Testis (tissue), 3 donors: ENCODE data around the gene HBQ1. TPM values are rescaled to one million over a fixed set of nuclear protein-coding genes. Genes with fewer than 3 reads are reported as not detected.
"Not testable (repeated sequence)": the region's sequence is repeated elsewhere in the genome, so short reads cannot be mapped to it uniquely, and the experiment has no call there.

Source experiments
- DNase-seq: peaks from one replicate; pipeline ENCODE4 v3.0.0-alpha.2; 2019
- H3K27ac ChIP-seq, 2 donors: fragments of 200-600 bp; sonication (generic); one replicate each; pipeline ENCODE4 v1.5.1; 2019
- H3K27me3 ChIP-seq: fragments of 200-600 bp; sonication (generic); one replicate; pipeline ENCODE4 v1.5.1; 2019
- H3K36me3 ChIP-seq: fragments of 200-600 bp; sonication (generic); one replicate; pipeline ENCODE4 v1.5.1; 2017; ENCODE audit warnings: low read depth; ENCODE audit errors: missing control alignments
- H3K4me1 ChIP-seq: fragments of 200-600 bp; sonication (generic); one replicate; pipeline ENCODE4 v1.5.1; 2019
- H3K4me3 ChIP-seq, 2 donors: fragments of 200-600 bp; sonication (generic); one replicate each; pipeline ENCODE4 v1.5.1; 2017 to 2019
- H3K9me3 ChIP-seq: fragments of 200-600 bp; sonication (generic); one replicate; pipeline ENCODE4 v1.5.1; 2017
- CTCF ChIP-seq, 3 experiments: fragments of 450-650 bp in 2 of 3; fragments of 200-600 bp in 1 of 3; sonication (generic) in 1 of 3; IDR thresholded peaks; one replicate each; pipeline ENCODE4 v1.5.1; 2016 to 2019; ENCODE audit warnings: antibody characterized with exemption in 3 of 3, mild to moderate bottlenecking in 2 of 3, moderate library complexity in 1 of 3
- POLR2A ChIP-seq: fragments of 450-650 bp; IDR thresholded peaks from one replicate; pipeline ENCODE4 v1.6.1; 2017; ENCODE audit warnings: antibody characterized with exemption, mild to moderate bottlenecking, moderate library complexity
- WGBS, 2 donors: methylation state at CpG; one replicate each; pipeline ENCODE4 v1.1.5; 2018; 5-methylcytosine and 5-hydroxymethylcytosine counted together
- intact Hi-C: fragments of 100-400 bp; cut with DNase I; formaldehyde crosslinking; loops from one replicate; pipeline ENCODE4 v1.15.1; 2023; ENCODE audit warnings: low total_unique reads
- polyA plus RNA-seq: library from polyadenylated mRNA; stranded (reverse); fragments of 350-450 nt; fragmentation: Illumina TruSeq; extraction: RNeasy Lipid Tissue Mini Kit (QIAGEN cat#74804); gene quantifications from one replicate; pipeline ENCODE4 v1.2.3, GENCODE V29; 2014; ENCODE audit warnings: low read depth, low replicate concordance; ENCODE audit not compliant: insufficient read depth
- total RNA-seq, 2 donors: library from RNA; depleted of rRNA; stranded (reverse); fragments of >200 nt; gene quantifications; one replicate each; pipeline ENCODE4 v1.2.3, GENCODE V29; 2016

Gene HBQ1
- total and polyA plus RNA-seq, 3 donors from 2014 or later, result 1.3 to 4.3 (median 4.2) TPM

- TF ChIP-seq POLR2A (no peak), CTCF (IDR thresholded peaks at IDR 0.05) (no peak)
- no peak for DNase-seq
- H3K27me3 ChIP-seq, result no peaks in the 10 kb centered on the region
- H3K36me3 ChIP-seq, result no peaks in the 10 kb centered on the region
- WGBS, 2 donors, result 82 to 86% methylated on average over 14 of the region's 14 CpGs
- H3K4me1 ChIP-seq, result no peaks in the 10 kb centered on the region
- H3K4me3 ChIP-seq, result no peak overlapping the region
- intact Hi-C loops, result no loop called here
- H3K9me3 ChIP-seq, result no peaks in the 10 kb centered on the region
- no peak overlapping the region for H3K27ac ChIP-seq
Observed at GRCh38 chr16:144797-145252, 35.4 kb upstream of the HBQ1 start.

- 87 to 94% methylated on average over 2 of the region's 2 CpGs for WGBS, 2 donors
- intact Hi-C loops, result no loop called here
- Histone ChIP-seq H3K36me3 (no peaks in the 10 kb centered on the region), H3K27ac (no peak overlapping the region), H3K4me1 (no peaks in the 10 kb centered on the region), H3K27me3 (no peaks in the 10 kb centered on the region), H3K9me3 (no peaks in the 10 kb centered on the region), H3K4me3 (no peak overlapping the region)
- no peak for DNase-seq
- TF ChIP-seq POLR2A, result no peak
- TF ChIP-seq CTCF (IDR thresholded peaks at IDR 0.05), result no peak
Observed at GRCh38 chr16:146646-147045, 33.6 kb upstream of the HBQ1 start.

GRCh38 chr16:149024-149660, 31.1 kb upstream of the HBQ1 start:
- Histone ChIP-seq H3K9me3 (no peaks in the 10 kb centered on the region), H3K4me3 (no peak overlapping the region), H3K4me1 (no peaks in the 10 kb centered on the region), H3K36me3 (no peaks in the 10 kb centered on the region), H3K27ac (no peak overlapping the region), H3K27me3 (no peaks in the 10 kb centered on the region)
- DNase-seq, result no peak
- intact Hi-C loops, result no loop called here
- 57 to 67% methylated on average over 9 of the region's 9 CpGs for WGBS, 2 donors
- TF ChIP-seq CTCF (IDR thresholded peaks at IDR 0.05) (no peak), POLR2A (no peak)

DNA sequence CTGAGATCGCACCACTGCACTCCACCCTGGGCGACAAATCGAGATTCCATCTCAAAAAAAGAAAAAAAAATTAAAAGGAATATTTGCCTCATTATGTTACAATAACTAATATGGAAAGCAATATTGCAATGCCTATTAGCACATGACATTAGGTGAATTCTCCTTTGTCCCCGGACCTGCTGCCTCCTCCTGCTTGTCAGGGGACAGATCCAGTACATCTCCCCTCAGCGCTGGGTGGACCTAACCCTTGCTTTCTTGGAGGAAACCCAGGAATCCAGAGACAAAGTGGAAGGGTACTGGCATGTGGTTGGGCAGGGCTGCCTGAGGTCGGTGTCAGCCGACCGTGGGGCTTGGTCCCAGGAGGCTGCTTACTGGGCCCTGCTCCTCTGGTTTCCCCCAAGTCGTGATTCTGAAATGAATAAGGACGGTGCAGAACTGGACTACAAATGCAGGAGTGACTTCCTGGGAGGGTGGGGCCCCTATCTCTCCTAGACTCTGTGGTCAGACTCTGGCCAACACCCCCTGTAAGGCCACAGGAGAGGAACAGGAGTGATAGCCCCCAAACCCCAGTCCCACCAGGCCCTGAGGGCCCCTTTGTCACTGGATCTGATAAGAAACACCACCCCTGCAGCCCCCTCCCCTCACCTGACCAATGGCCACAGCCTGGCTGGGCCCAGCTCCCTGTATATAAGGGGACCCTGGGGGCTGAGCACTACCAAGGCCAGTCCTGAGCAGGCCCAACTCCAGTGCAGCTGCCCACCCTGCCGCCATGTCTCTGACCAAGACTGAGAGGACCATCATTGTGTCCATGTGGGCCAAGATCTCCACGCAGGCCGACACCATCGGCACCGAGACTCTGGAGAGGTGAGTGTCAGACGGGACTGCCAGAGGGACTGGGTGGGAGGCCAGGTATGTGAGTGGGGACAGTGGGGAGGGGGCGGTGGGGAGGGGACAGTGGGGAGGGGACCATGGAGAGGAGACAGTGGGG, 27.8 kb upstream of the HBQ1 start, which contains the start of gene HBZ:
HBZ (plus strand) TSS at position 504 of the 988 bp plus-strand sequence; CDS start at position 770, 266 bp downstream.
- H3K4me3 ChIP-seq, result no peak within 1 kb of the TSS
- 82 to 83% methylated on average over 16 of the region's 17 CpGs for WGBS, 2 donors
- H3K36me3 ChIP-seq, result no peaks in the 10 kb centered on the region
- no peaks in the 10 kb centered on the region for H3K9me3 ChIP-seq
- TF ChIP-seq POLR2A (no peak), CTCF (IDR thresholded peaks at IDR 0.05) (no peak)
- H3K4me1 ChIP-seq, result peaks cover 5% of the 10 kb centered on the region
- DNase-seq, result no peak
- no peak within 1 kb of the TSS for H3K27ac ChIP-seq
- intact Hi-C loops, result no loop called here
- no peaks in the 10 kb centered on the region for H3K27me3 ChIP-seq

DNA sequence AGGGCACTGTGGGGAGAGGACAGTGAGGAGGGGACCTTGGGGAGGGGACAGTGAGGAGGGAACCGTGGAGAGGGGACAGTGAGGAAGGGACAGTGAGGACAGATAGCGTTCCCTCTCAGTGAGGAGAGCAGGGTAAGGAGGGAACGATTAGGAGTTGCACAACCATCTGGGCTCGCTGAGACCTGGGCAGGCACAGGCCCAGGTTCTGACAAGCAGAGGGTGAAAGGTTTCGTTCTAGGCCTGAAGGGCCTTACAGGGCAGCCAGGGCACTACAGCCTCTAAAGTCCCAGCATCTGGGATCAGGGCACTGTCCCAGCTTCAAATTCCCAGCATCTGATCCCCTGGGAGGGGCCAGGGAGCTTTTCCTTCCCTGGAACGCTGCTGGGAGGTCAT, 27.1 kb upstream of the HBQ1 start:
- H3K36me3 ChIP-seq, H3K9me3 ChIP-seq, DNase-seq, intact Hi-C loops, H3K4me3 ChIP-seq, H3K27me3 ChIP-seq, H3K4me1 ChIP-seq, H3K27ac ChIP-seq: not testable (repeated sequence)
- 41 to 54% methylated on average over 5 of the region's 6 CpGs for WGBS, 2 donors

DNA sequence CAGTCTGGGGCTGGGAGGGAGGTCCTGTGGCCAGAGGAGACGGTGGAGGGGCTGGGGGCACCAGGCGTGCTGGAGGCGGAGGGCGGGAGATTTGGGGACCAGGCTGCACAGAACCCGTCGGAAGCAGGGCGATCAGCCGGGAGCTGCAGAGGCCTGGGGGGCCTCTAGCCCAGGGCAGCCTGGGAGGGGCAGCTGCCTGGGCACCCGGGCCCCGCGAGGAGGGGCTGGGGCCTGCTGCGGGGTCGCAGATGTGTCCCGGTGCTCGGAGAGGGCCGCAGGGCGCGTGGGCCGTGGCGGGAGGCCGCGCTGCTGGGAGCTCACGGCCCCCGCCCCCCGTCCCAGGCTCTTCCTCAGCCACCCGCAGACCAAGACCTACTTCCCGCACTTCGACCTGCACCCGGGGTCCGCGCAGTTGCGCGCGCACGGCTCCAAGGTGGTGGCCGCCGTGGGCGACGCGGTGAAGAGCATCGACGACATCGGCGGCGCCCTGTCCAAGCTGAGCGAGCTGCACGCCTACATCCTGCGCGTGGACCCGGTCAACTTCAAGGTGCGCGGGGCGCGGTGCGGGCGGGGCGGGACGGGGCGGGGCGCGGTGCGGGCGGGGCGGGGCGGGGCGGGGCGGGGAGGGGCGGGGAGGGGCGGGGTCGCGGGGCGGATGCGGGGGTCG, 26.6 kb upstream of the HBQ1 start:
- H3K27ac ChIP-seq, H3K9me3 ChIP-seq, H3K4me3 ChIP-seq, H3K27me3 ChIP-seq, H3K4me1 ChIP-seq, H3K36me3 ChIP-seq, intact Hi-C loops, DNase-seq: not testable (repeated sequence)
- WGBS, 2 donors, result no CpG with 5 or more reads among the region's 74 CpGs
